Suprapubic skin (tissue), 4 donors: ENCODE results near the gene EFCAB8. TPM values are rescaled to one million over a fixed set of nuclear protein-coding genes. Genes with fewer than 3 reads are reported as not detected.

Experiments used
- DNase-seq, 2 donors: peaks; one replicate each; pipeline ENCODE4 v3.0.0-alpha.2; 2019; ENCODE audit warnings: low spot score in 2 of 2
- H3K27ac ChIP-seq: fragments of 200-600 bp; sonication (generic); one replicate; pipeline ENCODE4 v1.5.1; 2019
- H3K27me3 ChIP-seq: fragments of 200-600 bp; sonication (generic); one replicate; pipeline ENCODE4 v1.5.1; 2019
- H3K36me3 ChIP-seq: fragments of 200-600 bp; sonication (generic); one replicate; pipeline ENCODE4 v1.5.1; 2019
- H3K4me1 ChIP-seq: fragments of 200-600 bp; sonication (generic); one replicate; pipeline ENCODE4 v1.5.1; 2019
- H3K4me3 ChIP-seq: fragments of 200-600 bp; sonication (generic); one replicate; pipeline ENCODE4 v1.5.1; 2019; ENCODE audit warnings: mild to moderate bottlenecking
- H3K9me3 ChIP-seq: fragments of 200-600 bp; sonication (generic); one replicate; pipeline ENCODE4 v1.5.1; 2019
- CTCF ChIP-seq, 2 donors: fragments of 200-600 bp in 1 of 2; fragments of 450-650 bp in 1 of 2; sonication (generic) in 1 of 2; IDR thresholded peaks; one replicate each; pipeline ENCODE4 v1.5.1; 2016 to 2019; ENCODE audit warnings: antibody characterized with exemption in 2 of 2, mild to moderate bottlenecking in 1 of 2, moderate library complexity in 1 of 2
- EP300 ChIP-seq: sonication (generic); formaldehyde crosslinking; IDR thresholded peaks from one replicate; pipeline ENCODE4 v1.6.1; 2017; ENCODE audit warnings: antibody characterized with exemption
- POLR2A ChIP-seq, 2 donors: fragments of 450-650 bp; IDR thresholded peaks; one replicate each; pipeline ENCODE4 v1.6.1; 2017; ENCODE audit warnings: antibody characterized with exemption in 2 of 2, mild to moderate bottlenecking in 2 of 2, moderate library complexity in 2 of 2
- POLR2AphosphoS5 ChIP-seq, 3 donors: sonication (generic); formaldehyde crosslinking; IDR thresholded peaks; one replicate each; pipeline ENCODE4 v1.6.1; 2017; ENCODE audit warnings: antibody characterized with exemption in 3 of 3
- WGBS: methylation state at CpG from one replicate; pipeline ENCODE4 v1.1.5; 2018; 5-methylcytosine and 5-hydroxymethylcytosine counted together
- total RNA-seq, 4 donors: library from RNA; depleted of rRNA; stranded (reverse); fragments of >200 nt; gene quantifications; one replicate each; pipeline ENCODE4 v1.1.0, GENCODE V29; 2016

EFCAB8 gene
- total RNA-seq, 4 donors from 2014 or later = 0.76 to 0.89 TPM; not detected in 2

- Histone ChIP-seq H3K9me3 (no peaks in the 10 kb centered on the region), H3K36me3 (no peaks in the 10 kb centered on the region), H3K4me1 (no peaks in the 10 kb centered on the region), H3K27ac (no peak overlapping the region), H3K4me3 (no peak overlapping the region), H3K27me3 (no peaks in the 10 kb centered on the region)
- no peak for TF ChIP-seq POLR2A (IDR thresholded peaks at IDR 0.05)
- no peak for TF ChIP-seq CTCF (IDR thresholded peaks at IDR 0.05)
- TF ChIP-seq EP300 = no peak
- TF ChIP-seq POLR2AphosphoS5 (IDR thresholded peaks at IDR 0.05) = no peak
- WGBS = 94% methylated on average over 7 of the region's 9 CpGs
- no peak for DNase-seq
Observed at GRCh38 chr20:32875673-32876072, 16.9 kb downstream of the EFCAB8 start.

GRCh38 chr20:32877507-32877906, 18.8 kb downstream of the EFCAB8 start:
- TF ChIP-seq POLR2AphosphoS5 (IDR thresholded peaks at IDR 0.05) (no peak), EP300 (no peak), CTCF (IDR thresholded peaks at IDR 0.05) (no peak), POLR2A (IDR thresholded peaks at IDR 0.05) (no peak)
- Histone ChIP-seq H3K9me3 (no peaks in the 10 kb centered on the region), H3K4me3 (no peak overlapping the region), H3K4me1 (no peaks in the 10 kb centered on the region), H3K36me3 (no peaks in the 10 kb centered on the region), H3K27me3 (no peaks in the 10 kb centered on the region), H3K27ac (no peak overlapping the region)
- WGBS = 82% methylated on average over 5 of the region's 5 CpGs
- no peak for DNase-seq

DNA sequence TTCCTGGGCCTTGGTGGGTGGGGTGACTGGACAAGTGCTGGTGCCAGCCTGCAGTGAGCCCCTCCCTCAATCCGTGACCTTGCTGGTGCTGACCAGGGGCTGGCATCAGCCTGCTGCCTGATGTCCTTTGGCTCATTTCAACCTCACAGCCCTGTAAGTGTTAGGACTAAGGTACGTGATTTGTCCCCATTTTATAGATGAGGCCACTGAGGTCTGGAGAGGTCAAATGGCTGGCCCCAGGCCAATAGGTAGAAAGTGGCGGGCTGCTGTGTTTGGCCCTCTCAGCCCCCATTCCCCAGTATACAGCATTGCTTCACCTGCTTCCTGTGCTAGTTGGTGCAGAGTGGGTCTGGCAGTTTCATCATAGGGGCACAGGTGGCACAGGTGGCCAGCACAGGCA, 20.1 kb downstream of the EFCAB8 start:
- H3K4me1 ChIP-seq = no peaks in the 10 kb centered on the region
- no peak for TF ChIP-seq POLR2AphosphoS5 (IDR thresholded peaks at IDR 0.05)
- no peak for TF ChIP-seq CTCF (IDR thresholded peaks at IDR 0.05)
- TF ChIP-seq POLR2A (IDR thresholded peaks at IDR 0.05) = no peak
- no peak for TF ChIP-seq EP300

DNA sequence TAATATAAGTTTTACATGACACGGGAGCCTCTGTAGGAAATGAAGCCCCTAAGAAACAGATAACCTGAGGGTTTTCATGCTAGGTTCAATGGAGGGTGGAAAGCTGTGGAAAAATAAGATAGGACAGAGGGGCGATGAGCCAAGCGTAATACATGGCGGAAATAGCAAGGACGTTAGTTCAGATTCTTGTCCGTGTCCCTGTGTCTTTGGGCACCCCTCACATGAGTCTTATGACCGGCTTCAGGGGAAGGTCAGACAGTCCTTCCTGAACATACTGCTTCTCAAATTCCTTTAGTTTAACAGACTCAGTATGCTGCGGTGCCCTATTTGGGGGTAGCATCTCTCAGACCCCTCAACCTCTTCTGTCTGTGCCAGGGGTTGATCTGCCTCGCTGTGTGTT, 20.8 kb downstream of the EFCAB8 start:
- no peaks in the 10 kb centered on the region for H3K9me3 ChIP-seq
- no peaks in the 10 kb centered on the region for H3K4me1 ChIP-seq
- WGBS = 92% methylated on average over 9 of the region's 9 CpGs
- H3K36me3 ChIP-seq = no peaks in the 10 kb centered on the region
- no peak for DNase-seq
- no peak overlapping the region for H3K4me3 ChIP-seq
- TF ChIP-seq POLR2A (IDR thresholded peaks at IDR 0.05) (no peak), EP300 (no peak), POLR2AphosphoS5 (IDR thresholded peaks at IDR 0.05) (no peak), CTCF (IDR thresholded peaks at IDR 0.05) (no peak)
- no peak overlapping the region for H3K27ac ChIP-seq
- H3K27me3 ChIP-seq = no peaks in the 10 kb centered on the region

More for the DNA sequence above, 20.1 kb downstream of the EFCAB8 start:
- DNase-seq = no peak
- 90% methylated on average over 3 of the region's 3 CpGs for WGBS
- no peaks in the 10 kb centered on the region for H3K27me3 ChIP-seq
- no peak overlapping the region for H3K27ac ChIP-seq
- no peak overlapping the region for H3K4me3 ChIP-seq
- H3K9me3 ChIP-seq = no peaks in the 10 kb centered on the region
- H3K36me3 ChIP-seq = no peaks in the 10 kb centered on the region

- TF ChIP-seq POLR2AphosphoS5 (IDR thresholded peaks at IDR 0.05) (no peak), CTCF (IDR thresholded peaks at IDR 0.05) (no peak), EP300 (no peak), POLR2A (IDR thresholded peaks at IDR 0.05) (no peak)
- WGBS = 74% methylated on average over 2 of the region's 2 CpGs
- H3K4me1 ChIP-seq = no peaks in the 10 kb centered on the region
- no peak overlapping the region for H3K4me3 ChIP-seq
- H3K27ac ChIP-seq = no peak overlapping the region
- no peaks in the 10 kb centered on the region for H3K27me3 ChIP-seq
- no peak for DNase-seq
- H3K9me3 ChIP-seq = no peaks in the 10 kb centered on the region
- no peaks in the 10 kb centered on the region for H3K36me3 ChIP-seq
Observed at GRCh38 chr20:32880635-32881034, 21.9 kb downstream of the EFCAB8 start.
